Omental fat pad (tissue), 4 donors: Measurements from ENCODE around the gene PAH. TPM values are rescaled to one million over a fixed set of nuclear protein-coding genes. Genes with fewer than 3 reads are reported as not detected.

Experiments
- ATAC-seq: fragments of 150-250 bp; one replicate; pipeline ENCODE4 v1.9.1; 2016; ENCODE audit warnings: mild to moderate bottlenecking, moderate library complexity; ENCODE audit not compliant: low FRiP score
- DNase-seq: peaks from one replicate; pipeline ENCODE4 v3.0.0-alpha.2; 2019; ENCODE audit warnings: low spot score
- CTCF ChIP-seq, 3 donors: fragments of 450-650 bp; IDR thresholded peaks; one replicate each; pipeline ENCODE4 v1.5.1; 2016 to 2017; ENCODE audit warnings: antibody characterized with exemption in 3 of 3, mild to moderate bottlenecking in 3 of 3, moderate library complexity in 2 of 3
- total RNA-seq, 4 donors: library from RNA; depleted of rRNA; stranded (reverse); fragments of >200 nt; gene quantifications; one replicate each; pipeline ENCODE4 v1.1.0, GENCODE V29; 2016

The PAH gene
- total RNA-seq, 4 donors from 2014 or later = 0.74 TPM; not detected in 3

- ATAC-seq (no peak), DNase-seq (no peak)
- TF ChIP-seq CTCF (IDR thresholded peaks at IDR 0.05) = no peak
Observed at GRCh38 chr12:102933168-102933567, 16.1 kb upstream of the PAH start.

- ATAC-seq = no peak
- DNase-seq = no peak
- no peak for TF ChIP-seq CTCF (IDR thresholded peaks at IDR 0.05)
Observed at GRCh38 chr12:102927220-102927619, 10.2 kb upstream of the PAH start.

- TF ChIP-seq CTCF (IDR thresholded peaks at IDR 0.05) = no peak
- DNase-seq (no peak), ATAC-seq (no peak)
Observed at GRCh38 chr12:102921240-102921639, 4.2 kb upstream of the PAH start.

GRCh38 chr12:102920271-102920670 is 3.2 kb upstream of the PAH start:
- DNase-seq (no peak), ATAC-seq (no peak)
- no peak for TF ChIP-seq CTCF (IDR thresholded peaks at IDR 0.05)

GRCh38 chr12:102918840-102919239 is 1.8 kb upstream of the PAH start:
- no peak for TF ChIP-seq CTCF (IDR thresholded peaks at IDR 0.05)
- ATAC-seq (no peak), DNase-seq (no peak)

- TF ChIP-seq CTCF (IDR thresholded peaks at IDR 0.05) = no peak
- DNase-seq (no peak), ATAC-seq (no peak)
Observed at GRCh38 chr12:102916252-102917025, 605 bp downstream of the PAH start.
